IMR-90 (cell line): ENCODE data around the gene CRTAP. TPM values are rescaled to one million over a fixed set of nuclear protein-coding genes. Genes with fewer than 3 reads are reported as not detected.

Experiments used
- ATAC-seq: fragments of 200-7000 bp; cut with Tn5 transposase; 2 replicates; pipeline ENCODE4 v1.9.1; 2020; ENCODE audit warnings: low read depth, mild to moderate bottlenecking, moderate library complexity
- BruUV-seq: library from RNA; stranded (reverse); fragments of 400-500 nt; replicated peaks from 2 replicates; lab custom pipeline; 2021; lab: Mats Ljungman, UMichigan
- CTCF ChIA-PET: fragments of 300-600 bp; formaldehyde crosslinking; extraction: SDS; loops from one replicate; lab custom pipeline; 2021; ENCODE audit warnings: antibody characterized with exemption; lab: Yijun Ruan, JAX
- POLR2A ChIA-PET: fragments of 300-600 bp; sonication (Branson Sonifier 250); formaldehyde crosslinking; loops from one replicate; lab custom pipeline; 2022; ENCODE audit warnings: antibody characterized with exemption; ENCODE audit not compliant: unreplicated experiment; lab: Charles Lee
- DNase-seq: peaks from one replicate; pipeline ENCODE4 v3.0.0; 2013
- H2AFZ ChIP-seq: replicated peaks from 2 replicates; pipeline ENCODE3; 2013; ENCODE audit warnings: low read length, mild to moderate bottlenecking; ENCODE audit not compliant: poor library complexity
- H2AK5ac ChIP-seq: 2 replicates; pipeline ENCODE4 v1.6.1; 2013; ENCODE audit warnings: low read depth, low read length, inconsistent platforms
- H2AK9ac ChIP-seq: replicated peaks from 2 replicates; pipeline ENCODE3; 2013; ENCODE audit warnings: mild to moderate bottlenecking, low read depth, low read length, moderate library complexity; ENCODE audit not compliant: poor library complexity
- H2BK120ac ChIP-seq: 2 replicates; pipeline ENCODE4 v1.6.1; 2013; ENCODE audit warnings: low read depth, low read length, inconsistent platforms
- H2BK15ac ChIP-seq: 3 replicates; pipeline ENCODE4 v1.6.1; 2013; ENCODE audit warnings: low read depth, low read length, inconsistent platforms
- H2BK20ac ChIP-seq: 2 replicates; pipeline ENCODE4 v1.6.1; 2013; ENCODE audit warnings: low read depth, mild to moderate bottlenecking, inconsistent platforms, low read length, moderate library complexity
- H2BK5ac ChIP-seq: 2 replicates; pipeline ENCODE4 v1.6.1; 2013; ENCODE audit warnings: mild to moderate bottlenecking, low read depth, low read length, inconsistent platforms; ENCODE audit not compliant: poor library complexity, severe bottlenecking
- H3K14ac ChIP-seq: replicated peaks from 2 replicates; pipeline ENCODE4 v1.6.1; 2013; ENCODE audit warnings: low read depth, low read length, inconsistent platforms
- H3K18ac ChIP-seq: 2 replicates; pipeline ENCODE4 v1.6.1; 2013; ENCODE audit warnings: low read depth, low read length, control low read depth
- H3K23ac ChIP-seq: 2 replicates; pipeline ENCODE4 v1.6.1; 2013; ENCODE audit warnings: low read depth, low read length, inconsistent platforms
- H3K27ac ChIP-seq: 2 replicates; pipeline ENCODE4 v1.5.1; 2013; ENCODE audit warnings: mild to moderate bottlenecking, control low read depth, low read length; ENCODE audit not compliant: insufficient read depth
- H3K27me3 ChIP-seq: 2 replicates; pipeline ENCODE4 v1.6.1; 2013; ENCODE audit warnings: low read length; ENCODE audit not compliant: control insufficient read depth, insufficient read depth
- H3K36me3 ChIP-seq: 2 replicates; pipeline ENCODE4 v1.6.1; 2013; ENCODE audit warnings: low read length, mixed read lengths; ENCODE audit not compliant: control insufficient read depth, insufficient read depth
- H3K4ac ChIP-seq: 2 replicates; pipeline ENCODE4 v1.6.1; 2013; ENCODE audit warnings: low read depth, low read length, inconsistent platforms
- H3K4me1 ChIP-seq: 2 replicates; pipeline ENCODE4 v1.6.1; 2013; ENCODE audit warnings: low read length, mixed read lengths; ENCODE audit not compliant: control insufficient read depth, insufficient read depth
- H3K4me2 ChIP-seq: 2 replicates; pipeline ENCODE4 v1.6.1; 2013; ENCODE audit warnings: low read depth, mild to moderate bottlenecking, control low read depth, low read length, moderate library complexity
- H3K4me3 ChIP-seq: 2 replicates; pipeline ENCODE4 v1.5.1; 2013; ENCODE audit warnings: low read depth, mild to moderate bottlenecking, control low read depth, low read length, moderate library complexity; ENCODE audit not compliant: insufficient read depth
- H3K56ac ChIP-seq: 2 replicates; pipeline ENCODE4 v1.6.1; 2013; ENCODE audit warnings: low read length, inconsistent platforms; ENCODE audit not compliant: insufficient read depth; ENCODE audit errors: extremely low read depth
- H3K79me1 ChIP-seq, 2 experiments: 2 replicates each; pipeline ENCODE4 v1.6.1; 2013; ENCODE audit warnings: low read length in 2 of 2, inconsistent platforms in 1 of 2, low read depth in 1 of 2
- H3K9ac ChIP-seq: 2 replicates; pipeline ENCODE4 v1.6.1; 2013; ENCODE audit warnings: low read depth, low read length, control low read depth
- H3K9me1 ChIP-seq: 2 replicates; pipeline ENCODE4 v1.6.1; 2013; ENCODE audit warnings: low read length, inconsistent platforms; ENCODE audit not compliant: insufficient read depth
- H3K9me3 ChIP-seq: 2 replicates; pipeline ENCODE4 v1.6.1; 2013; ENCODE audit warnings: low read length; ENCODE audit not compliant: control insufficient read depth, insufficient read depth
- H4K20me1 ChIP-seq: 2 replicates; pipeline ENCODE4 v1.6.1; 2013; ENCODE audit warnings: low read length, inconsistent platforms; ENCODE audit not compliant: insufficient read depth
- H4K5ac ChIP-seq: 2 replicates; pipeline ENCODE4 v1.6.1; 2013; ENCODE audit warnings: mild to moderate bottlenecking, low read depth, low read length, control low read depth
- H4K8ac ChIP-seq, 2 experiments: 2 replicates each; pipeline ENCODE4 v1.6.1; 2013; ENCODE audit warnings: low read depth in 2 of 2, low read length in 2 of 2, control low read depth in 1 of 2, inconsistent platforms in 1 of 2
- H4K91ac ChIP-seq: 2 replicates; pipeline ENCODE4 v1.6.1; 2013; ENCODE audit warnings: low read depth, low read length, inconsistent platforms; ENCODE audit not compliant: insufficient read depth
- RAD21 ChIP-seq: IDR thresholded peaks from 2 replicates; pipeline ENCODE4 v1.6.1; 2012; ENCODE audit warnings: low read length, improper control_type of control experiment
- WGBS, 2 experiments: methylation state at CpG; one replicate each; pipeline versions ENCODE4 v1.1.5 to v1.1.7; 2013; ENCODE audit warnings: missing lambda C conversion rate in 2 of 2; ENCODE audit not compliant: insufficient read length in 1 of 2; ENCODE audit errors: extremely low coverage in 2 of 2; 5-methylcytosine and 5-hydroxymethylcytosine counted together
- dilution Hi-C: fragments of 300-500 bp; cut with HindIII; formaldehyde crosslinking; loops from one replicate; pipeline ENCODE4 v1.14.3; 2018; ENCODE audit warnings: low sequenced_read_pairs; ENCODE audit not compliant: unreplicated experiment
- in situ Hi-C: fragments of 300-500 bp; cut with MboI; formaldehyde crosslinking; loops from 3 replicates; pipeline ENCODE4 v1.14.3; 2019; ENCODE audit warnings: low sequenced_read_pairs, inconsistent platforms, mixed read lengths
- intact Hi-C: fragments of 100-400 bp; cut with micrococcal nuclease; formaldehyde crosslinking; loops from 2 replicates; pipeline ENCODE4 v1.10.0; 2022
- polyA plus RNA-seq, 3 experiments: library from polyadenylated mRNA; depleted of rRNA; stranded (reverse); fragments of >200 nt; gene quantifications; 2 replicates each; pipeline ENCODE4 v1.2.3, GENCODE V29; 2012; ENCODE audit warnings: low replicate concordance in 1 of 3
- total RNA-seq: library from RNA; depleted of rRNA; stranded (reverse); fragments of >200 nt; gene quantifications from 2 replicates; pipeline ENCODE4 v1.2.3, GENCODE V29; 2012
- TF ChIP-seq, protein P1 (sequence below): conservative IDR thresholded peaks from 2 replicates; pipeline ENCODE4 v1.5.1; 2012; ENCODE audit warnings: mild to moderate bottlenecking, low read depth, low read length, improper control_type of control experiment

CRTAP gene
- total and polyA plus RNA-seq, 2 of the 4 experiments (the other 2 are of a cell fraction) = 108 to 205 TPM

DNA sequence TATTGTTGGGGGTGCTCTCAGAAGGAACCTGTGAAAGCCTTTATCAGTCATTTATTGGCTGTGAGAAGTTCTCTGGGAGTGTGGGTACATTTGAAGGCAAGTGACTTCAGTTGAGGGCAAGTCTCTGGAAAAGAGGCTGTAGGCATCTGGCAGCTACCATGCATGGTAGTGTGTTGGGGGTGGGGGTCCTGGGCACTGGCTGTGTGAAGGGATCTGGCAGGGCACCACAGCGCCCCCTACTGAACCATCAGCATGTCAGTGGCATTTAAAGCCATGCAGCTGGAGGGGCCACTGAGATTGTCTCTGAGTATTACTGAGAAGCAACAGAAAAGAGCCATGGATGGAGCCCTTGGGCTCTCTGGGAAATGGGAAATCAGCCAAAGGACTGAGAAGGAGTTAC, 30.6 kb downstream of the CRTAP start:
- Histone ChIP-seq H2BK15ac (no peak overlapping the region), H2BK20ac (no peak overlapping the region), H3K23ac (no peak overlapping the region), H2AFZ (no peak overlapping the region), H3K4me3 (no peak overlapping the region), H4K20me1 (no peaks in the 10 kb centered on the region; the same call in 1 of the 2 replicates), H2BK120ac (no peak overlapping the region), H3K9me1 (peaks cover 7% of the 10 kb centered on the region; the same call in 1 of the 2 replicates), H3K36me3 (peaks cover 12% of the 10 kb centered on the region), H3K4ac (no peak overlapping the region), H4K8ac (no peak overlapping the region), H3K4me2 (no peak overlapping the region), H2BK5ac (no peak overlapping the region), H4K5ac (no peak overlapping the region), H3K27ac (no peak overlapping the region), H3K18ac (no peak overlapping the region), H3K9ac (no peak overlapping the region), H2AK5ac (no peak overlapping the region), H3K4me1 (peaks cover 6% of the 10 kb centered on the region), H3K9me3 (no peaks in the 10 kb centered on the region), H2AK9ac (no peak overlapping the region), H3K79me1 (no peaks in the 10 kb centered on the region), H4K91ac (no peak overlapping the region), H3K27me3 (no peaks in the 10 kb centered on the region), H3K14ac (no peak overlapping the region), H3K56ac (no peak overlapping the region)
- no CpG with 5 or more reads among the region's 1 CpG for WGBS, 2 experiments
- ChIA-PET CTCF (no interaction called here), POLR2A (no interaction called here)
- no TSS peak for BruUV-seq
- intact Hi-C loops (no loop called here), in situ Hi-C loops (no loop called here), dilution Hi-C loops (loop anchor here (25.0 kb wide), 1 partner anchor 243 kb away; no protein-coding TSS in a partner anchor)
- TF ChIP-seq, protein P1, sequence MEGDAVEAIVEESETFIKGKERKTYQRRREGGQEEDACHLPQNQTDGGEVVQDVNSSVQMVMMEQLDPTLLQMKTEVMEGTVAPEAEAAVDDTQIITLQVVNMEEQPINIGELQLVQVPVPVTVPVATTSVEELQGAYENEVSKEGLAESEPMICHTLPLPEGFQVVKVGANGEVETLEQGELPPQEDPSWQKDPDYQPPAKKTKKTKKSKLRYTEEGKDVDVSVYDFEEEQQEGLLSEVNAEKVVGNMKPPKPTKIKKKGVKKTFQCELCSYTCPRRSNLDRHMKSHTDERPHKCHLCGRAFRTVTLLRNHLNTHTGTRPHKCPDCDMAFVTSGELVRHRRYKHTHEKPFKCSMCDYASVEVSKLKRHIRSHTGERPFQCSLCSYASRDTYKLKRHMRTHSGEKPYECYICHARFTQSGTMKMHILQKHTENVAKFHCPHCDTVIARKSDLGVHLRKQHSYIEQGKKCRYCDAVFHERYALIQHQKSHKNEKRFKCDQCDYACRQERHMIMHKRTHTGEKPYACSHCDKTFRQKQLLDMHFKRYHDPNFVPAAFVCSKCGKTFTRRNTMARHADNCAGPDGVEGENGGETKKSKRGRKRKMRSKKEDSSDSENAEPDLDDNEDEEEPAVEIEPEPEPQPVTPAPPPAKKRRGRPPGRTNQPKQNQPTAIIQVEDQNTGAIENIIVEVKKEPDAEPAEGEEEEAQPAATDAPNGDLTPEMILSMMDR = 0 out of 2 replicates have a peak, but pooled peaks have one; percentile 18
- TF ChIP-seq RAD21 = no peak
- ATAC-seq (no peak), DNase-seq (no peak)
